SKM-1 (cell line): ENCODE measurements around the gene MDK.

Experiments used
- DNase-seq: peaks from one replicate; lab custom pipeline; 2025; ENCODE audit not compliant: unreplicated experiment; lab: John Stamatoyannopoulos, UW

MDK gene

DNA sequence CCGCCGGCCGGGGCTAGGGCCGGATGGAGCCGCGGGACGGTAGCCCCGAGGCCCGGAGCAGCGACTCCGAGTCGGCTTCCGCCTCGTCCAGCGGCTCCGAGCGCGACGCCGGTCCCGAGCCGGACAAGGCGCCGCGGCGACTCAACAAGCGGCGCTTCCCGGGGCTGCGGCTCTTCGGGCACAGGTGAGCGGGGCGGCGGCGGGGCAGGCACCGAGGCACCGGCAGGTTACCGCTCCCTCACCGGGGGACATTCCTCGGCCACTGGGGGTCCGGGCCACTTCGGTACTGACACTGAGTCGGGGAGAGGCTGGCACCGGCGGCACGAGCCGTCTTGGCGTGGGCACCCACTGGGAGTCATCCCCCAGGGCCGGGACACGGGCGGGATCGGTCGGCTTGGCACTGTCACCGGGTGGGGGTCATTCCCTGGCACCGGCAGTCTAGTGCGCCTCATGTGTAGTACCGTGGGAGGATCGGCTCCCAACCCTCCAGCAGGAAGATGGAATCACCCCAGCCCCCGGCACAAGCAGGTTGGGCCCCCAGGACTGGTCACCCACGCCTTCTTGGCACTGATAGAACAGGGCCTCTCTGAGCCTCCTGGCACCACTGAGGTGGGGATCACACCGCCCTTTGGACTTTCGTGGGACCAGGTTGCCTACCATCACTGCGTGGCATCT, 33.7 kb upstream of the MDK start:
- no peak for DNase-seq

GRCh38 chr11:46348566-46349401, 32.7 kb upstream of the MDK start:
- DNase-seq: no peak

DNA sequence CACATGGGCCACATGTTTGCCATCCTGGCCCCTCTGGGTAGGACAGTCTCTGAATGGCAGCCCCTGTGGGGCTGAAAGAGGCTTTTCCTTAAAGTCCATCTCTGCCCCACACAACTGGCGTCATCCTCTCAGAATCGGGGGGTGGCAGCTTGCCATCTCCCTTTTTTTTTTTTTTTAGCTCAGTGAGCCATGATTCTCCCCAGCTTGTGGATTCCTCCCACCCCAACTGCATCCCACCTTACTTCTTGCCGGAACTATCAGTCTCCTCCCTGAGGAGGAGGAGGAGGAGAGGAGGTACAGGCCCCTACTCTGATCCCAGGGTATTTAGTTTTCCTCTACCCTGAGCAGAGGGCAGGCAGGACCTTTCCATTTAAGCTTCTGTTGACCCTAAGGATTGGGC, 30.8 kb upstream of the MDK start:
- DNase-seq: no peak

DNA sequence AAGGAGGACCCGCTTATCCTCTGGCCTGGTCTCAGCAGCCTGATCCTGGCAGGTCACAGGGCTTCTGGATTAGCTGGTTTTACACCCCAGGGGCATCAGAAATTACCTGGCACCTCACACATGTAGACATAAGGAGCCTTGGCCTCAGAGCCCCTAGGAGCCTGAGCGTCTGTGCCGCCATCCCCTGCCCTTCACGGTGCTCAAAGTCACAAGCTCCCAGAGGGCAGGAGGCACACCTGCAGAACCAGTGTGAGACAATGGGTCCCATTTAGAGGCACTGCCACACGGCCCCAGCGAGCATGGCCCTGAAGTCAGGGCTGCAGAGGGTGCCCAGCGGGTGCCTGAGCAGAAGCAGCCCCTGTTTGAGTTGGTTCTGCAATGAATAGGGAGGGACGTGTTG, 30.3 kb upstream of the MDK start:
- DNase-seq: no peak

DNA sequence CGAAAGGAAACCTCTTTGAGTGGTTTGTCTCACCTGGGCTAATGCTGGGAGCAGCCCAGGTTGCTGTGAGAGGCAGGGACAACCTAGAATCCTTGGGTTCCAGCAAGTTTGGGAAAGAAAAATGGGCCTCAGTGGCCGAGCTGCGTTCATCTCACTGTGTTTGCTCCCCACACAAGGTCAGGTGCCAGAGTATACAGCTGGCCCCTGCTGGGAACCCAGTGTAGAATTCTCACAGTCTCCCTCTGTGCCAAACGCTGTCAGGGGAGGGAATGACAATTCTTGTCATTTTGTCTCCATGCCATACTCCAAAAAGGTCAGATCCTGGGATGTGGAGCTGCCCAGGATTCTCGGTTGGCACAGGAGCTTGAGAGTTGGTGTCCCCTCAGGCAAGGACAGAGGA, 29.9 kb upstream of the MDK start:
- no peak for DNase-seq

DNA sequence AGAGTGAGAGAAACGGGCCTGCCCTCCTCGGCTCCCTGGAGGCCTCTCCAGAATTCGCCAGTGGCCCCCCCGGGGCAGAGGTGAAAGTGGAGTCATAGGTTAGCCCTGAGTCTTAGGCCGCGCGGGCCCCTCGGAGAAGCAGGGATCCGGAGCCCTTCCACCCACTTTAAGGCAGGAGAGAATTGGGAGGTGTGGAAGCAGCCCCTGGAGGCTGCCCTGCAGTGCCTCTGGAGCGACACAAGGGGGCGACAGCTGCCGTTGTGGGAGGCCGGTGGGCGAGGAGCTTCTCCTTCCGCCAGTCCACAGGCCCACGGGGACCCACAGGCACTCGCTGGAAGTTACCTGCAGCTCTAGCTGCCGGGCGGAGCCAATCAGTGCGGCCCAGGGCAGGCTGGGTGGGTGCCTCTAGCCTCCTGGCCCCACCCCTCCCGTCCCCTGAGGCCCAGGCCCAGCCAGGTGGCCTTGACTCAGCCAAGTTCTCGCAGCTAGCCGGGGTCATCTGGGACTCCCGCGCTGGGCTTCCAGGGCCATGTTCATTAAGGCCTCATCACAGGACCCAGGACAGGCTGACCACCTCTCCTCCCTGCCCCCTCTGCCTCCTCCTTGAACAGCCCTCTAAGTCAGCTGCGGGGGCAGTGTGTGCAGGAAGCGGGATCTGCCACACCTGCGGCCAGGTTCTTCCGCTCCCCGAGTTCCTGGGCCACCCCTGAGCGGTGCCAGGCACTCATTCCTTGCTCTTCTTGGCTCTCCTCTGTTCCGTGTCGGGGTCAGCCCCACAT, 29.2 kb upstream of the MDK start:
- no peak for DNase-seq

DNA sequence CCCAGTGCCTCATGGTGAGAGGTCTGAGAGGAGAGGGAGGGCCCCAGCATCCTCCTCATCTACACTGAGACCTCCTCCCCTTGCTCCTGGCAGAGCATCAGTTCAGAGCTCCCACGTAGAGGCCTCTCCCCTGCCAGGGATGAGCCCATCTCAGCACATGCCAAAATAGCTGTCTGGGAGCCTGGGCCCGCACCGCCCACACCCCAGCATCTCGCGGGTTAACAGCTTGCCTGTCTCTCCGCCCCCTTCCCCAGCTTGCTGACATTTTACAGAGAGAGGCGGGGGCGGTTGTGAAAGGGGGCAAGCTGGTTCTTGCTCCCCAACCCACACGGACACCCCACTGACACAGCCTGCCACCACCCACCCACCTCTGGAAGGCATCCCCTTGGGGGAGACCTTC, 27.8 kb upstream of the MDK start:
- no peak for DNase-seq

DNA sequence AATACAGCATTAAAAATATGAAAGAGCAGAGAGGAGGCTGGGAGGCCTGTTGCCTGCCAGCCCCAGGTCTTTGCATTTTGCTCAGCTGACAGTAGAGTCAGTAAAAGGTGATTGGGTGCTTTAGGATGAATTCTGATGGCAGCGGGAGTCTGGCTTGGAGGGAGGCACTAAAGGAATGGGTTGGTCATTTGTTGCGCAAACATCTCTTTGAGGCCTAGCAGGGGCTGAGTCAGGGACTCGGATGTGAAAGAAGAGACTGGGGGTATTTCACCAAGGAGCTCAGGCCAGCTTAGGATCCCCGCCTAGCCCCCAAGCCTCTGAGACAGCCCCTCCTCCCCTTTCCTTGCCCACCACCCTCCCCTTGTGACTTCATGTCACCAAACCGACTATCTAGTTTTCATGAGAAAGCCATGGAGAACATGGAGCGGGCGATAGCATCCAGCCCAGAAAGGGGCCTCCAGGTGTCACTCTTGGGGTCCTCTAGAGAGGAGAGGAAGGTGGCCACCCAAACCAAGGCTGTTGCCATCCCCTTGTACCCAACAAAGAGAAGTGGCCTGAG, 24.5 kb upstream of the MDK start:
- DNase-seq: peak; percentile 73

- no peak for DNase-seq
Observed at GRCh38 chr11:46357483-46357936, 24.0 kb upstream of the MDK start.

DNA sequence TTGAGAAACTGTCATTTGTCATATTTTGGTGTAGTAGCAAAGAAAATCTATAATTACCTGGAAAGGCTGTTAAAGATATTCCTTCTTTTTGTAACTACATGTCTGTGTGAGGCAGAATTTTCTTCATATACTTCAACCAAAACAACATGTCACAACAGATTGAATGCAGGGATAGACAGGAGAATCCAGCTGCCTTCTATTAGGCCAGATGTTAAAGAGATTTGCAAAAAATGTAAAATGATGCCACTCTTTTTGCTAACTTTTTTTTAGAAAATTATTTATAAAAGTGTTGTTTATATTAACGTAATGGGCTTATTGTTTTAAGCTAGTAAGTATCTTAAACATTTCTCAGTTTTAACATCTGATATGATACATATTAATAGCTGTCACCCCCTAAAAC, 21.5 kb upstream of the MDK start:
- no peak for DNase-seq

DNA sequence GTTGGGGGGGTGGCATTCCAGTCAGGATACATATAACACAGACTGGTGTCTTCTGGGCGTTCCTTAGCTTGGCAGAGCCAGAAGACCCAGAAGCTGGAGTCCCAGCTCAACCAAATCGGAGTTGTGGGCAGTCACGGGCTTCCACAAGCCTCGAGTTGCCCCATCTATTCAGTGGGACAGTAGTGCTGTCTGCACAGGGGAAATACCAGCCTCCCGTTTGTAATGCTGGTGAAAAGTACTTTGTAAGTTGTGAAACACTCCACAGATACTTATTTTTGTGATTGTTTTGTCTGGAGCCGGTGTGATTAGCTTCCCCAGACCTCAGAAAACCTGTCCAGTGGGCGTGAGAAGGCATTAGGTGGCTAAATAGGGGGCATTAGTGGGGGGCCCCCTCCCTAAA, 20.6 kb upstream of the MDK start:
- no peak for DNase-seq

- DNase-seq: peak; percentile 76
Observed at GRCh38 chr11:46361283-46362155, 19.9 kb upstream of the MDK start.

DNA sequence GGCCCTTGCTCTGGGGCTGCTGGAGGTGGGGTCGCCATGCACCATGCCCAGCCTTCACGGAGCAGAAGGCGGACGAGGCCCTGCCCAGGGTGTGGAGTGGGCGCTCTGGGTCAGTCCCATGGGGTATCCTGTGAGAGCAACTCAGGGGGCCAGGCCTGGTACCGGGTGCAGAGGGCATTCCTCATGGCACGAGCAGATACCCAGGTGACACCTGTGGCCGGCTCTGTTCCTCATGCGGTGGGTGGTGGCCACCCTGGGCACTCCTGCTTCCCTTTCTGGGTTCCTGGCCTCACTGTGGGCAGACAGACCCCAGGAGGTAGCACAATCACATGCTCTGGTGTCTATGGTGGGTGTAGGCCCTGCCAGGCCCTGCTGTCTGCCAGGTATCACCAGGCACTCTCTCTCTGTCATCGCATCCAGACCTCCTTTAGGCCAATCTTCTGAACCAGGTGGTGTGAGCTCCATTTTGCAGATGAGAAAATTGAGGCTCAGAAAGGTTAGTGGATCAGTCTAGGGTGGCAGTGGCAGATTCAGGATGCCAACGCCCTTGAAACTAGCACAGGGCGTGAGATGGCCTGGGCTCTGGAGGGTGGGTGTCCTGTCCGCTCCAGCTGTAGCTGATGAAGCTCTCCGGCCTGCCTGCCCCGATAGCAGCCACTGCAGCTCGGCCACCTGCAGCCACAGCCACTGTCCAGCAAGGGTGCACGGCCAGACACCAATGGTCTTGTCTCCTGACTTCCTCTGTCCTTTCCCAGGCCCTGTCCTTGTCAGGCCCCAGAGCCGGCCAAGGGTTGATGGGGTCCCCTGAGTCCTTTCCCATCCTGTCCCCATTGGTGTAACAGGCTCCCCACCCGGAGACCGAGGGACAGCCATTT, 19.1 kb upstream of the MDK start:
- DNase-seq: no peak

DNA sequence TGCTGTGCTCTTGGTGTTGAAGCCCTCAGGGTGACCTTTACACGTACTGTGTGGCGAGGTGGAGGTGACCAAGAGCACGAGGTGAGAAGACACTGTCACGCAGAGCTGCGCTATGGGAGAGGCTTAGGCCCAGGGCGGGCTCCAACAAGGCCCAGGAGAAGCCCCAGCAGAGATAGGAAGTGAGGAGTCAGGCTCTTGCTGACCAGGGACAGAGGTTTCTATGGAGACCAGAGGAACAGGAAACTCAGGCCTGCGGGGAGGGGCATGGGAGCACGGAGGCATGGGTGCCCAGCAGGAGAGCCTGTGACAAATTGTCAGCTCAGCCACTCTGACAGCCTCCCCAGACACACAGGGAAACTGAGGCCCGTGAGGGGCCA, 18.4 kb upstream of the MDK start:
- DNase-seq: no peak

- DNase-seq: no peak
Observed at GRCh38 chr11:46363455-46364005, 17.9 kb upstream of the MDK start.

DNA sequence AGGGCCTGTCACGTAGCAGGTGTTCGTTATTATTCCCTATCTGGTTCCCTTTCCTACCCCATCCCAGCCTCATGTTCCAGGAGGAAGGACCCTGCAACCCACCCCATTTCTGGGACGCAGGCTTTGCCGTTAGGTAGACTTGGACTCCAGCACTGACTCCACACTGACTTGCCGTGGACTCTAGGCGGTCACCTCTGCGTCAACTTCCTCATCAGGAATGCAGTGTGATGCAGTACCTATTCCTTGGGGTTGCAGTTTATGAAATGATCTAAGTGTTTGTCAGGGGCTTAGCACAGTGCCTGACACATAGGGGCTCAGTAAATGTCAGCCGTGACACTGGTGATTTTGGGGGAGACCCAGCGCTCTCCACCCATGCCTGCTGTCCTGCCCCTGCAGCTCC, 17.4 kb upstream of the MDK start:
- DNase-seq: no peak

- DNase-seq: no peak
Observed at GRCh38 chr11:46364791-46365190, 16.7 kb upstream of the MDK start.

DNA sequence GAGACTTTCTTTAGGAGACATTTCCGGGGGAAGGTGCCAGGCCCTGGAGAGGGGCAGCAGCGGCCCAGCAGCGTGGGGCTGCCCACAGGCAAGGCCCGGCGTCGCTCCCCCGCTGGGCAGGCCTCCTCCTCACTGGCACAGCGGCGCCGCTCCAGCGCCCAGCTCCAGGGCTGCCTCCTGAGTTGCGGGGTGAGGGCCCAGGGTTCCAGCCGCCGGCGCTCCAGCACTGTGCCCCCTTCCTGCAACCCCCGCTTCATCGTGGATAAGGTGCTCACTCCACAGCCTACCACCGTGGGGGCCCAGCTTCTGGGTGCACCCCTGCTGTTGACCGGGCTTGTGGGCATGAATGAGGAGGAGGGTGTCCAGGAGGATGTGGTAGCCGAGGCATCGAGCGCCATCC, 15.2 kb upstream of the MDK start:
- no peak for DNase-seq

- DNase-seq: no peak
Observed at GRCh38 chr11:46366661-46367161, 14.8 kb upstream of the MDK start.
